Endothelial cell of umbilical vein (primary cell): Measurements from ENCODE around the gene N4BP3. TPM values are rescaled to one million over a fixed set of nuclear protein-coding genes. Genes with fewer than 3 reads are reported as not detected.

Source experiments
- BruUV-seq: library from RNA; stranded (reverse); fragments of 400-500 nt; replicated peaks from 2 replicates; lab custom pipeline; 2021; lab: Mats Ljungman, UMichigan
- CTCF ChIA-PET: fragments of 300-600, 350-600 bp; sonication (Branson Sonifier 250); formaldehyde crosslinking; loops from one replicate; lab custom pipeline; 2021; ENCODE audit warnings: antibody characterized with exemption, inconsistent platforms; lab: Charles Lee
- POLR2A ChIA-PET: fragments of 300-600, 350-600 bp; sonication (Branson Sonifier 250); formaldehyde crosslinking; loops from one replicate; lab custom pipeline; 2021; ENCODE audit warnings: antibody characterized with exemption, inconsistent platforms; lab: Charles Lee
- DNase-seq: peaks from one replicate; pipeline ENCODE4 v3.0.0-alpha.2; 2011; ENCODE audit warnings: low read depth, low spot score
- FAIRE-seq: peaks from 2 replicates; lab custom pipeline; 2011; peaks lifted over from hg19 to GRCh38; lab: Jason Lieb, UNC
- H2AFZ ChIP-seq: 2 replicates; pipeline ENCODE4 v1.6.0; 2012; ENCODE audit warnings: low read depth, low read length, control low read depth, inconsistent platforms
- H3K27ac ChIP-seq: 2 replicates; pipeline ENCODE4 v1.5.1; 2011; ENCODE audit warnings: low read depth, mild to moderate bottlenecking, control low read depth, low read length, moderate library complexity; ENCODE audit not compliant: insufficient read depth
- H3K27me3 ChIP-seq, 2 experiments: 2 replicates each; pipeline versions ENCODE4 v1.6.0 to v1.6.1; 2011; ENCODE audit warnings: low read length in 2 of 2, mixed read lengths in 1 of 2; ENCODE audit not compliant: control insufficient read depth in 2 of 2, insufficient read depth in 2 of 2
- H3K36me3 ChIP-seq, 2 experiments: 2 replicates in 1 of 2; 3 replicates in 1 of 2; pipeline ENCODE4 v1.5.1; 2011; ENCODE audit warnings: low read length in 2 of 2, mild to moderate bottlenecking in 1 of 2, moderate library complexity in 1 of 2; ENCODE audit not compliant: control insufficient read depth in 2 of 2, insufficient read depth in 2 of 2; ENCODE audit errors: extremely low read depth in 1 of 2
- H3K4me1 ChIP-seq: 3 replicates; pipeline ENCODE4 v1.5.1; 2011; ENCODE audit warnings: mild to moderate bottlenecking, low read length; ENCODE audit not compliant: control insufficient read depth, insufficient read depth; ENCODE audit errors: extremely low read depth
- H3K4me2 ChIP-seq: 2 replicates; pipeline ENCODE4 v1.6.1; 2011; ENCODE audit warnings: low read length, control low read depth, mixed read lengths; ENCODE audit not compliant: insufficient read depth
- H3K4me3 ChIP-seq, 3 experiments: fragments of 200-600 bp in 1 of 3; sonication (generic), shearing (Covaris generic) in 1 of 3; replicated peaks in 1 of 3; 2 replicates each; pipeline ENCODE4 v1.5.1; 2011 to 2016; ENCODE audit warnings: control low read depth in 3 of 3, low read length in 3 of 3, mild to moderate bottlenecking in 2 of 3, inconsistent platforms in 1 of 3, low read depth in 1 of 3, moderate library complexity in 1 of 3; ENCODE audit not compliant: insufficient read depth in 1 of 3
- H3K79me2 ChIP-seq: 2 replicates; pipeline ENCODE4 v1.6.0; 2012; ENCODE audit warnings: low read length, inconsistent platforms; ENCODE audit not compliant: control insufficient read depth, insufficient read depth
- H3K9ac ChIP-seq: replicated peaks from 2 replicates; pipeline ENCODE3; 2011; ENCODE audit warnings: low read length, control low read depth; ENCODE audit not compliant: insufficient read depth; ENCODE audit errors: extremely low read depth
- H3K9me1 ChIP-seq: replicated peaks from 3 replicates; pipeline ENCODE4 v1.6.0; 2011; ENCODE audit warnings: mild to moderate bottlenecking, low read length; ENCODE audit not compliant: control insufficient read depth, insufficient read depth; ENCODE audit errors: extremely low read depth
- H3K9me3 ChIP-seq: replicated peaks from 2 replicates; pipeline ENCODE4 v1.5.1; 2012; ENCODE audit warnings: low read length, inconsistent platforms; ENCODE audit not compliant: control insufficient read depth, insufficient read depth
- H4K20me1 ChIP-seq: replicated peaks from 2 replicates; pipeline ENCODE3; 2011; ENCODE audit warnings: mild to moderate bottlenecking, low read length; ENCODE audit not compliant: control insufficient read depth, insufficient read depth; ENCODE audit errors: extremely low read depth
- EZH2 ChIP-seq: IDR thresholded peaks from 2 replicates; pipeline ENCODE4 v1.6.1; 2012; ENCODE audit warnings: borderline replicate concordance, low read depth, mild to moderate bottlenecking, moderate library complexity, low read length, inconsistent platforms; ENCODE audit not compliant: severe bottlenecking
- FOS ChIP-seq: IDR thresholded peaks from 2 replicates; pipeline ENCODE4 v1.6.1; 2011; ENCODE audit warnings: mild to moderate bottlenecking, low read length, moderate library complexity, borderline replicate concordance; ENCODE audit not compliant: insufficient read depth
- GATA2 ChIP-seq: IDR thresholded peaks from 2 replicates; pipeline ENCODE4 v1.7.0; 2011; ENCODE audit warnings: low read depth, mild to moderate bottlenecking, moderate library complexity, mixed read lengths, low read length; ENCODE audit not compliant: insufficient read length, insufficient read depth
- JUN ChIP-seq: IDR thresholded peaks from 2 replicates; pipeline ENCODE4 v1.6.1; 2011; ENCODE audit warnings: borderline replicate concordance, low read depth; ENCODE audit not compliant: insufficient read length, insufficient read depth
- MYC ChIP-seq: IDR thresholded peaks from one replicate; pipeline ENCODE4 v1.6.1; 2011; ENCODE audit warnings: mild to moderate bottlenecking, low read depth, low read length
- POLR2A ChIP-seq: IDR thresholded peaks from 2 replicates; pipeline ENCODE4 v1.6.1; 2012; ENCODE audit warnings: low read depth, mild to moderate bottlenecking, control low read depth, low read length
- POLR2AphosphoS5 ChIP-seq: IDR thresholded peaks from 2 replicates; pipeline ENCODE4 v1.6.1; 2012; ENCODE audit warnings: low read depth, mild to moderate bottlenecking, control low read depth, low read length, moderate library complexity; ENCODE audit not compliant: insufficient read depth
- dilution Hi-C: fragments of 300-500 bp; cut with MboI; formaldehyde crosslinking; loops from one replicate; pipeline ENCODE4 v1.15.0; 2019; ENCODE audit warnings: low sequenced_read_pairs; ENCODE audit not compliant: extremely low pct_ligation_motif_present
- intact Hi-C: fragments of 100-400 bp; cut with micrococcal nuclease; formaldehyde crosslinking; loops from one replicate; pipeline ENCODE4 v1.10.0; 2022
- polyA plus RNA-seq, 4 experiments: library from polyadenylated mRNA; depleted of rRNA in 3 of 4; stranded (reverse) in 3 of 4; unstranded in 1 of 4; fragments of >200 nt; gene quantifications; 2 replicates each; pipeline versions ENCODE4 v1.2.1 to v1.2.3, GENCODE V29; 2011 to 2012; ENCODE audit warnings: missing spikeins in 1 of 4
- total RNA-seq: library from RNA; stranded (reverse); gene quantifications from 2 replicates; pipeline ENCODE4 v1.2.3, GENCODE V29; 2021
- TF ChIP-seq, protein P1 (sequence below), 2 donors: IDR thresholded peaks; 1 replicate in 1 of 2; 2 replicates in 1 of 2; pipeline ENCODE4 v1.5.1; 2011; ENCODE audit warnings: low read length in 2 of 2, mild to moderate bottlenecking in 2 of 2, moderate library complexity in 2 of 2, control low read depth in 1 of 2, inconsistent platforms in 1 of 2, low read depth in 1 of 2; ENCODE audit not compliant: insufficient read depth in 1 of 2; ENCODE audit errors: extremely low read depth in 1 of 2
- TF ChIP-seq, protein P2 (sequence below): IDR thresholded peaks from 2 replicates; pipeline ENCODE4 v1.6.1; 2011; ENCODE audit not compliant: insufficient read depth, insufficient read length

Gene N4BP3
- total and polyA plus RNA-seq, 2 donors (not counting 3 experiments of a cell fraction or from before 2014, with no cell fraction given), result 11.8 to 38.2 TPM

DNA sequence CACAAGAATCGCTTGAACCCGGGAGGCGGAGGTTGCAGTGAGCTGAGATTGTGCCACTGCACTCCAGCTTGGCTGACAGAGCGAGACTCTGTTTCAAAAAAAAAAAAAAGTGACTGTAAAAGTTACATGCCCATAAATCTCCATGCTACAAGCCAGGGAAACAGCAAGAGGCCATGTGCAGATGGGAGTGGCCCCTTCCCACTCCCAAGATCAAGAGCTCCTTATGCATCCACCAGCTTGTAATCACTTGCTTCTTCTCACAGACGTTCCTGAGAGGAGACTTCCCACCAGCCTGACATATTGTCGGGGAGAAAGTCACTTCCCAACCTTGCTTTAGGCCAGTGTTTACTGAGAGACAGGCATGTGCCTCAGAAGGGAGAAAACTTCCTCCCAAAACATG lies 45.6 kb upstream of the N4BP3 start:
- TF ChIP-seq POLR2AphosphoS5, result no peak
- TF ChIP-seq MYC, result no peak
- no peak for TF ChIP-seq POLR2A
- TF ChIP-seq FOS, result no peak
- TF ChIP-seq GATA2, result no peak
- TF ChIP-seq, protein P1, sequence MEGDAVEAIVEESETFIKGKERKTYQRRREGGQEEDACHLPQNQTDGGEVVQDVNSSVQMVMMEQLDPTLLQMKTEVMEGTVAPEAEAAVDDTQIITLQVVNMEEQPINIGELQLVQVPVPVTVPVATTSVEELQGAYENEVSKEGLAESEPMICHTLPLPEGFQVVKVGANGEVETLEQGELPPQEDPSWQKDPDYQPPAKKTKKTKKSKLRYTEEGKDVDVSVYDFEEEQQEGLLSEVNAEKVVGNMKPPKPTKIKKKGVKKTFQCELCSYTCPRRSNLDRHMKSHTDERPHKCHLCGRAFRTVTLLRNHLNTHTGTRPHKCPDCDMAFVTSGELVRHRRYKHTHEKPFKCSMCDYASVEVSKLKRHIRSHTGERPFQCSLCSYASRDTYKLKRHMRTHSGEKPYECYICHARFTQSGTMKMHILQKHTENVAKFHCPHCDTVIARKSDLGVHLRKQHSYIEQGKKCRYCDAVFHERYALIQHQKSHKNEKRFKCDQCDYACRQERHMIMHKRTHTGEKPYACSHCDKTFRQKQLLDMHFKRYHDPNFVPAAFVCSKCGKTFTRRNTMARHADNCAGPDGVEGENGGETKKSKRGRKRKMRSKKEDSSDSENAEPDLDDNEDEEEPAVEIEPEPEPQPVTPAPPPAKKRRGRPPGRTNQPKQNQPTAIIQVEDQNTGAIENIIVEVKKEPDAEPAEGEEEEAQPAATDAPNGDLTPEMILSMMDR (IDR thresholded peaks at IDR 0.05; ENCODE audit: extremely low read depth in 1 of 2, insufficient read depth in 1 of 2, low read depth in 1 of 2, low read length in 2 of 2), result no peak
- TF ChIP-seq, protein P2, sequence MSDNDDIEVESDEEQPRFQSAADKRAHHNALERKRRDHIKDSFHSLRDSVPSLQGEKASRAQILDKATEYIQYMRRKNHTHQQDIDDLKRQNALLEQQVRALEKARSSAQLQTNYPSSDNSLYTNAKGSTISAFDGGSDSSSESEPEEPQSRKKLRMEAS, result no peak
- TF ChIP-seq JUN, result no peak
- no peak for TF ChIP-seq EZH2
- H3K27ac ChIP-seq, result no peak overlapping the region
- H3K9me1 ChIP-seq, result no peaks in the 10 kb centered on the region
- H3K4me2 ChIP-seq, result no peak overlapping the region
- no peaks in the 10 kb centered on the region for H4K20me1 ChIP-seq
- FAIRE-seq (no peak), DNase-seq (no peak)
- ChIA-PET POLR2A (no interaction called here), CTCF (no interaction called here)
- H3K9ac ChIP-seq, result no peak overlapping the region
- H3K36me3 ChIP-seq, result no peaks in the 10 kb centered on the region
- no peak overlapping the region for H2AFZ ChIP-seq
- no peaks in the 10 kb centered on the region for H3K79me2 ChIP-seq
- BruUV-seq, result no TSS peak
- no peak overlapping the region for H3K4me3 ChIP-seq
- intact Hi-C loops, result no loop called here
- dilution Hi-C loops, result no loop called here
- peaks cover 0 to 2% of the 10 kb centered on the region in 2 experiments for H3K27me3 ChIP-seq
- H3K9me3 ChIP-seq, result no peaks in the 10 kb centered on the region
- H3K4me1 ChIP-seq, result no peaks in the 10 kb centered on the region
